ENCODE measurements around the gene ARHGEF19. TPM values are rescaled to one million over a fixed set of nuclear protein-coding genes. Genes with fewer than 3 reads are reported as not detected.

Gene ARHGEF19
- total and polyA plus RNA-seq, 12 donors = 4.8 to 46.2 (median 22.1) TPM

DNA sequence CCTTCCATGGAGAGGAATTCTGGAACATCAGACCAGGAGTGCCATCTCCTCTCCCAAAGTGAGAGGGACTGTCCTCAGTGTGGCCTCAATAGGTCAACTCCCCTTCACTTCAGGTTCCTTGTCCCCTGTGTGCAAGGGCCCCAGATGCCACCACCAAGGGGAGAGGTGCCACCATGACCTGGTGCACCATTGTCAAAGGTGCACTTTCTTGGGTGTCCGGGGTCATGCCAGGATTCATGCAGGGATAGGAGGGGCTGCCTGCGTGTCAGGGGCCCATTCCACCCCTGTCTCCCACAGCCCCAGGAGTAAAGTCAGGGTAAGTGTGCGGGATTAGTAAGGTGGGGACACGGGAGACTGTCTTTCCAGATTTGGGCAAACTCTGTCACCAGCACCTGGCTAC is 35.1 kb downstream of the ARHGEF19 start:
- no peak for DNase-seq
- H3K4me3 ChIP-seq = no peak overlapping the region
- H3K27ac ChIP-seq = peak overlapping the region in 2 of 5 donors; percentile 91 to 94
- H3K36me3 ChIP-seq (replicated peaks in 1 of 2) = no peaks in the 10 kb centered on the region
- no peaks in the 10 kb centered on the region for H3K9me3 ChIP-seq (replicated peaks in 1 of 3)
- no peak for TF ChIP-seq POLR2A (IDR thresholded peaks at IDR 0.05)
- TF ChIP-seq, protein P1, sequence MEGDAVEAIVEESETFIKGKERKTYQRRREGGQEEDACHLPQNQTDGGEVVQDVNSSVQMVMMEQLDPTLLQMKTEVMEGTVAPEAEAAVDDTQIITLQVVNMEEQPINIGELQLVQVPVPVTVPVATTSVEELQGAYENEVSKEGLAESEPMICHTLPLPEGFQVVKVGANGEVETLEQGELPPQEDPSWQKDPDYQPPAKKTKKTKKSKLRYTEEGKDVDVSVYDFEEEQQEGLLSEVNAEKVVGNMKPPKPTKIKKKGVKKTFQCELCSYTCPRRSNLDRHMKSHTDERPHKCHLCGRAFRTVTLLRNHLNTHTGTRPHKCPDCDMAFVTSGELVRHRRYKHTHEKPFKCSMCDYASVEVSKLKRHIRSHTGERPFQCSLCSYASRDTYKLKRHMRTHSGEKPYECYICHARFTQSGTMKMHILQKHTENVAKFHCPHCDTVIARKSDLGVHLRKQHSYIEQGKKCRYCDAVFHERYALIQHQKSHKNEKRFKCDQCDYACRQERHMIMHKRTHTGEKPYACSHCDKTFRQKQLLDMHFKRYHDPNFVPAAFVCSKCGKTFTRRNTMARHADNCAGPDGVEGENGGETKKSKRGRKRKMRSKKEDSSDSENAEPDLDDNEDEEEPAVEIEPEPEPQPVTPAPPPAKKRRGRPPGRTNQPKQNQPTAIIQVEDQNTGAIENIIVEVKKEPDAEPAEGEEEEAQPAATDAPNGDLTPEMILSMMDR (IDR thresholded peaks at IDR 0.05) = no peak
- intact Hi-C loops (cut with DNase I) = no loop called here
- 94 to 100% (median 97%) methylated on average over 1 to 4 of the region's 4 CpGs for WGBS, 4 donors
- H3K27me3 ChIP-seq = no peaks in the 10 kb centered on the region
- H3K4me1 ChIP-seq (replicated peaks in 1 of 2) = peaks cover 43 to 60% of the 10 kb centered on the region in 2 donors

DNA sequence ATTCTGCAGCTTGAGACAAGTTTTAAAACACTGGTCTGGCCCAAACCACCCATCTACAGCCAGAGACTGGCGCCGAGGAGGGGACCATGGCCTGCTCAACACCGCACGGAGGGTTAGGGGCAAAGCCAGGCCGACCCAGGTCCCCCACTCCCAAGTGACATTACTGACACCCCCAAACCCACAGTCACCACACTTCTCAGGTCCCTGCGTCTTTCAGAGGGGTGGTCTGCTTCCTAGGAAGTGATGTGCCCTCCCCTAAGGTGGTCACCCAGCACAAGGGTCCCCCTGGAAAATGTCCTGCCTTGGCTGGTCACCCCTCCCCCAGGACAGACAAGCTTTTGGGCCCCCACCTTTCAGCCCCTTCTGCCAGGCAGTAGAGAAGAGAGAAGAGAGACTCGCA is 35.8 kb downstream of the ARHGEF19 start:
- TF ChIP-seq POLR2A (IDR thresholded peaks at IDR 0.05) = no peak
- TF ChIP-seq, protein P1 (IDR thresholded peaks at IDR 0.05) = no peak

DNA sequence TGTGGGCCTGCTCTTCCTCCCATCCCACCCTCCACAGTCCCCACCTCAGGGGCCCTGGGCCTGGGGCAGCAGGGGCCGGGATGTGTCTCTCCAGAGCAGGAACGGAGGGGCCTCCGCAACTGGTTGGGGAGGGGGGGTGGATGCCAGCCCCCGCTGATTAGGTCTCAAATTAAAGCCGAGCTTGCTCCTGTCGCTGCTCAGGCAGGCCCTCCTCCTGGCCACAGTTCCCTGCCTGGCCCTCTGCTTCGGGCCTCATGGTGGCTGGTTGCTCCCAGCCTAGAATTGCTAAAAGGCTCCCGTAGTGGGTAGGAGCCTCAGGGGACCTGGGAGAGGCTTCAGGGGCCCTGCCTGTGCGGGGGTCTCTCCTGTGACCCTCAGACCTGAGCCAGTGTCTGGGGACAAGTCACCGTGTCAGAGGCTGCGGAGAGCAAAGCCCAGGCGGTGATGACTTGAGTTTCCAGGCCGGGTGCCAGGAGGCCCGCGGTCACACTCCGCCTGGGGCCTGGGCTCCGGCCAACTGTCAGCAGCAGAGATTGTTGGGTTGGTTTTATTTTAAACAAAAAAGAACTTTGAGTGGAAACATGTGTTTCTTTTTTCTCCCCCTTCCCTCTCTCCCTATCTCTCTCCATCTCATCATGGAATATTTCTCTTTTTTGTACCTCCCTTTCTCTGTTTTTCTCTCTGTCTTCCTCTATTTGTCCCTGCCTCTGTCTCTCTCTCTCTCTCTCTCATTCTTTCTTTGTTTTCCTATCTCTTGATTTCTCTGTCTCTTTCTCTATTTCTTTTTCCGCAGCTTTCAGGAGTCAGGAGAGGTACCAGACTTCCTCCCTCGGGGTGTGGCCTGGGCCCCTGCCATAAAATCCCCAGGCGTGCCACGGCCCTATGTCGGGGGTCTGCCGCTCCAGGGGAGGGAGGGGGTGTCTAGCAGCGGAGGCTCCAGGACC is 36.6 kb downstream of the ARHGEF19 start:
- TF ChIP-seq, protein P1 (IDR thresholded peaks at IDR 0.05) = no peak
- peak in 1 of 2 donors; percentile 26 for TF ChIP-seq POLR2A (IDR thresholded peaks at IDR 0.05)
- 10 to 21% (median 18%) methylated on average over 15 to 24 of the region's 24 CpGs for WGBS, 4 donors
- Histone ChIP-seq H3K36me3 (replicated peaks in 1 of 2) (no peaks in the 10 kb centered on the region), H3K4me1 (replicated peaks in 1 of 2) (peaks cover 29 to 46% of the 10 kb centered on the region in 2 donors), H3K4me3 (no peak overlapping the region), H3K27me3 (no peaks in the 10 kb centered on the region), H3K27ac (peak overlapping the region; percentile 63 to 94 (median 91)), H3K9me3 (replicated peaks in 1 of 3) (no peaks in the 10 kb centered on the region)
- intact Hi-C loops (cut with DNase I) = no loop called here
- peak; percentile 91 to 95 (median 95) for DNase-seq

More for the DNA sequence above, 35.8 kb downstream of the ARHGEF19 start:
- no peak for DNase-seq
- H3K27me3 ChIP-seq = no peaks in the 10 kb centered on the region
- H3K9me3 ChIP-seq (replicated peaks in 1 of 3) = no peaks in the 10 kb centered on the region
- peak overlapping the region; percentile 63 to 94 (median 91) for H3K27ac ChIP-seq
- WGBS, 4 donors = 73 to 100% (median 81%) methylated on average over 1 to 7 of the region's 7 CpGs
- H3K4me3 ChIP-seq = no peak overlapping the region
- peaks cover 37 to 53% of the 10 kb centered on the region in 2 donors for H3K4me1 ChIP-seq (replicated peaks in 1 of 2)
- no peaks in the 10 kb centered on the region for H3K36me3 ChIP-seq (replicated peaks in 1 of 2)
- intact Hi-C loops (cut with DNase I) = no loop called here

DNA sequence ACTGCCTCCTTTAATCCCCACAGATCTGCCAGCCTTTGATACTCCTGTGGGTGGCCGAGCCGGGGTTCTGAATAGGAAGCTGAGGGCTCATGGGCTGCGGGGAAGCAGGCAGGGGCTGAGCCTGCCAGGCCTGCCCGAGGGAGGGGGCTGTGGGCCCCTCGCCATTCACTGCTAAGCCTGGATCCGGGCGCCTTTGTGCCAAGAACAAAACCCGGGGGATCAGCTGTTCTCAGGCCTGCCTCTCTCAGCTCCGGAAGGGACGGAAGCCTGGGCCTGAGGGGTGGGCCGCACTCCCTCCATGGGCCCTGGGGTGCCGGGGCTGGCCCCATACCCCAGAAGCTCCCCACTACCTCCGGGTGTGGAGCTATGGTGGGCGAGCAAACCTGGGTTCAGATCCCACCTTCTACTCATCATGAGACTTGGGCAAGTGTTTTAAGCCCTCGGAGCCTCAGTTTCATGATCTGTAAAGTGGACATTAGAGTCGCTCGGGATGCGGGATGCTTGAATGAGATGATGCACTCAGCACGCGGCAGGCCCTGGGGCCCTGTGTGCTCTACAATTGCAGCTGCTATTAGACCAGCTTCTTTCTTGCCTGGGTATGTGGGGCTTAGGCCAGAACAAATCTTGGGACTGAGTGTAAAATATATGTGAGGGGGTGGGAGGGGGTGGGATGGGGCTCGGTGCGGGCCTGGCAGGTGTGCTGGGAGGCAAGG is 37.4 kb downstream of the ARHGEF19 start:
- Histone ChIP-seq H3K27me3 (no peaks in the 10 kb centered on the region), H3K9me3 (replicated peaks in 1 of 3) (no peaks in the 10 kb centered on the region), H3K36me3 (replicated peaks in 1 of 2) (no peaks in the 10 kb centered on the region), H3K4me3 (no peak overlapping the region), H3K27ac (peak overlapping the region; percentile 63 to 94 (median 91)), H3K4me1 (replicated peaks in 1 of 2) (peaks cover 29 to 46% of the 10 kb centered on the region in 2 donors)
- no peak for DNase-seq
- intact Hi-C loops (cut with DNase I) = no loop called here
- no peak for TF ChIP-seq POLR2A (IDR thresholded peaks at IDR 0.05)
- TF ChIP-seq, protein P1 (IDR thresholded peaks at IDR 0.05) = no peak
- 72 to 75% (median 73%) methylated on average over 12 to 22 of the region's 22 CpGs for WGBS, 4 donors

Measured in adrenal gland (tissue), 12 donors.